GM18502 (cell line): ENCODE measurements around the gene EPAS1.

ENCODE experiments used
- ATAC-seq: cut with Tn5 transposase; IDR thresholded peaks from one replicate; pipeline ENCODE4 v1.9.1; 2021; ENCODE audit warnings: mild to moderate bottlenecking; ENCODE audit not compliant: unreplicated experiment, poor library complexity

Gene EPAS1

DNA sequence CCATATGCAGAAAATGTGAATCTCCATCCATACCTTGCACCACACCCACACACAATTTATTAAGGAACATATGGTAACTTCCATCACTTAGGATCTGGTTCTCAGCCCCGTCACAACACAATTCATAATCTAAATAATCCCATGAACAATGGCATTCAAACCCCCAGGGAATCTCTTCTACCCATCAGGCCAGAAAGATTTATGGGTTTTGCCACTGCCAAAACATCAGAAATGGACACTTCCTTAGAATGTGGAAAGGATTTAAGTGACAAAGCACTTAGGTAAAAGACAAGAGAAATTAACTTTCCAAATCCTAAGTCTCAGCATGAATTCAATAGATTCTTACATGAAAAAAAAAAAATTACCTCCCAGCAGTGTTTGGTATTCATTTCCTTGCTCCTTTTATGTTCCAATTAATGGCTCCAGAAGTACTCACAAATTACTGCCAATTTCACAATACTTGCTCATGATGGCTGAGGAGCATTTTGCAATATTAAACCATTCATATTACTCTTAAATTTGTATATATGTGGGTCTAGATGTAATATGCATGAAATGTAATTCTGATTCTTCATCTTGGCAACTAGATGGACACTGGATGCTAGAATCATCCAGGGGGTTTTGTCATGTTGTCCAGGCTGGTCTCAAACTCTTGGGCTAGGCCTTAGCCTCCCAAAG lies 125.6 kb downstream of the EPAS1 start:
- ATAC-seq, result no peak

DNA sequence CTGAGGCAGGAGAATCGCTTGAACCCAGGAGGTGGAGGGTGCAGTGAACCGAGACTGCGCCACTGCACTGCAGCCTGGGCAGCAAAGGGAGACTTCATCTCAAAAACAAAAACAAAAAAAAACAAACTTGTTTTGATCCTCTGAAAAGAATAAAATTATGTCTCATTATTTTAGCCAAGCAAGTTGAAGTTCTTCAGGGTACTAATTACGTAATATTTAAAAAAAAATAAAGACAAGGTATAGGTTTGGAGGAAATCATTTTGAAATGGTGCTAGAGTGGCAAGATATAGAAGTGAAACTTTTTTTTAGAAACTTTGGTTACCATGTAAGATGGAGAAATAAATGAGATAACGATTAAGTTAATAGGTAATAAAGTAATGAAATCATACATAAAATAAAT lies 127.7 kb downstream of the EPAS1 start:
- no peak for ATAC-seq

GRCh38 chr2:46428911-46429436 lies 131.8 kb downstream of the EPAS1 start:
- ATAC-seq, result no peak

DNA sequence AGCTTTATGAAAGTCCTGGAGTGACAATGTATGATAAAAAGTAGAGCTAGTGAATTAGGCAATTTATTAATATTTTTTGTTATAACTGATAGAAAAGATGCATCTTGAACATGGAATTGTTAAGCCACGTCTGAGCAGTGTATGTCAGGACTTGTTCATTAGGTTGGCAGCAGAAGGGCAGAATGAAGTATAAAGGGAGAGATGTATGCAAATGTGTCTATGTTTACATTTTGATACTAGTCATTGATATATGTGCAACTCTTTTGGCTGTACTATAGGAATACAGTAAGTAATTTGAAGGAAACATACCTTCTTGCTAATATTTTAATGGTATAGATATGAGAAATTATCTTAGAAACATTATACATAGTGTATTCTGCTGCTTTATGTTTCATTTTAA lies 133.2 kb downstream of the EPAS1 start:
- ATAC-seq, result no peak

DNA sequence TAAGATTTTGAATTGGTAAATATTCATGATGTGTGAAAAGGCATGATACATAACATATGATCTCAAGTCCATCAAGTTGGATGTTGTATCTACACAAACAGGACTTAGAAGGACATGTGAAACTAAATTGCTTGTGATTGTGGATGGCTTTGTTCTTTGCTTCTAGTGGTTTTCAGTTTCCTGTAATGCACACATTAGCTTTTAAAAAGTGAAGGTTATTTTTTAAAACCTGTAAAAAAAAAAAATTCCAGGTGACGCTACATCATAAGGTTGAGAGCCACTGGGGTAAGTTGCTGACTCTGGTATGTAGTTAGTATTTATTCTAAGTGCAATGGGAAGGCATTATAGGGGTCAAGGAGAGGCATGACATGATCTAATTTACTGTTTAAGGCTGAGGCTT lies 133.8 kb downstream of the EPAS1 start:
- no peak for ATAC-seq

GRCh38 chr2:46431481-46432235 lies 134.5 kb downstream of the EPAS1 start:
- ATAC-seq, result no peak

DNA sequence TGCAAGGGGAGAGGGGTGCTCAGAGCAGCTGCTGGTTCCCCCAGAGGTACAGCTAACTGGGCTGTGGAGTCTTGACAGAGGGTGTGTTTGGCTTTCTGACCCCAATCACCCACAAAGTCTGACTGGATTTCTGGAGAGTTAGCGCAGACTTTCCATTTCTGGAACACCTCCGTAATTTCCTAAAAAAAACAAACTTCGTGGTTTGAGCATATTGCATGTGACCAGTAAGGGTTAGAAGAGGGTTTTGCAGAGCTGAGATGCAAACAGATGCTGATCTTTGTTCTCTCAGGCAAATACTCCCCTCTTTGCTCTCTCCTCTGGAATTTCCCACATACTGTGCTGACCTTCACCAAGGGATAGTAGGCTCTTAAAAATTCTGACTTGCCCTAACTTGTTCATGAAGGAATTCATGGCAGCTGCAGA lies 137.7 kb downstream of the EPAS1 start:
- ATAC-seq, result no peak

DNA sequence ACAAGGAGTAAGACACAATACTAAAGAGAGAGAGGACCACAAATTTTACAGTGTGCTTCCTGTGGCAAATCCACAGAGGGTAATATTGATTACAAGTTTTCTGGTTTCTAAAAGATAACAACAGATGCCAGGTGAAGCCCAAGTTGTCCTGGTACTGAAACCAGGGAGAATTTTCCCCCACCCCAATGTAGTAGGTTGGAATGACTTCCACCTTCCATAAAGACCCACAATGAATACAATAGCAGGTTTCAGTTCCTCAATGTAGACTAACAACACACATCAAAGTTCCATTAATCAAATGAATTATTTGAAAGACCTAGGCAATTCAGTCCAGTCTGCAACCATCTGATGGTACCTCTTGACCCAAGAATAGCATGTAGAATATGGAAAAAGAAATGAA lies 138.1 kb downstream of the EPAS1 start:
- no peak for ATAC-seq

DNA sequence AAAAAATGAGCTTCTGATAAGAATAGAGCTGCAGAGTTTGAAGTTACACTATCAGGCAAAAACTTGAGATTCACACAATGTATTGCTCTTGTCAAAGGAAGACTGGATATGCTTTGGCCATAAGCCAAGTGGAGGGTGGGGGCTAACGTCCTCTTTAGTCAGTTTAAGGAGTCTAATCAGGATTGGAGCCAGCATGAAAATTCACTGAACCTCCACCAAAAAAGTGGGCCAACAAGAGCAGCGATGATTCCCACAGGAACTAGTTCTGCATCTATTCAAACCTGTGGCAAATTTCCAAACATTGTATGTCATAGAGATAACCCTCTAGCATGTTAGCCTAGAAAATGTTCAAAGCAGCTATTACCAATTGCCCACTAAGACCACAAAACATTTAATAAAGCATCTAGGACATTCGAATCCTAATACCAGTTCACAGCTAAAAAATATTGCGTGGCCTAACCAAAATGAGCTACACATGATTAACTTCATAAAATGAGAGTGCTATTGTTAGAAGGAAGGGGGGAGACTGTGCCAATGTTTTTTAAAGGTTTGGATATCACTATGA lies 138.7 kb downstream of the EPAS1 start:
- ATAC-seq, result no peak
